Kidney (tissue), 14 donors: Measurements from ENCODE around the gene HLA-DPA1. TPM values are rescaled to one million over a fixed set of nuclear protein-coding genes. Genes with fewer than 3 reads are reported as not detected.

Experiments used
- DNase-seq, 5 donors: peaks; one replicate each; pipeline ENCODE4 v3.0.0-alpha.2; 2013 to 2020
- FAIRE-seq: peaks from 2 replicates; lab custom pipeline; 2012; peaks lifted over from hg19 to GRCh38; lab: Jason Lieb, UNC
- H3K27ac ChIP-seq, 2 donors: one replicate each; pipeline ENCODE4 v1.7.0; 2013; ENCODE audit warnings: low read depth in 2 of 2, low read length in 2 of 2, inconsistent platforms in 1 of 2
- H3K27me3 ChIP-seq: one replicate; pipeline ENCODE4 v1.7.1; 2013; ENCODE audit warnings: low read length, inconsistent platforms; ENCODE audit not compliant: control insufficient read depth, insufficient read depth
- H3K36me3 ChIP-seq, 3 donors: one replicate each; pipeline versions ENCODE4 v1.7.0 to v1.7.1; 2013; ENCODE audit warnings: low read length in 3 of 3, control low read depth in 1 of 3, inconsistent platforms in 1 of 3; ENCODE audit not compliant: insufficient read depth in 3 of 3, control insufficient read depth in 2 of 3
- H3K4me1 ChIP-seq, 3 donors: one replicate each; pipeline versions ENCODE4 v1.7.0 to v1.7.1; 2013; ENCODE audit warnings: low read length in 3 of 3, inconsistent platforms in 1 of 3, low read depth in 1 of 3; ENCODE audit not compliant: control insufficient read depth in 2 of 3, insufficient read depth in 2 of 3
- H3K4me3 ChIP-seq, 3 donors: one replicate each; pipeline versions ENCODE4 v1.7.0 to v1.8.1; 2013; ENCODE audit warnings: low read length in 3 of 3, control low read depth in 1 of 3, inconsistent platforms in 1 of 3
- H3K9ac ChIP-seq, 3 donors: one replicate each; pipeline versions ENCODE4 v1.7.0 to v1.7.1; 2013; ENCODE audit warnings: low read length in 3 of 3, control low read depth in 1 of 3, inconsistent platforms in 1 of 3
- H3K9me3 ChIP-seq, 3 donors: one replicate each; pipeline versions ENCODE4 v1.7.0 to v1.7.1; 2013; ENCODE audit warnings: low read length in 3 of 3, control low read depth in 1 of 3, inconsistent platforms in 1 of 3; ENCODE audit not compliant: control insufficient read depth in 2 of 3, insufficient read depth in 1 of 3
- intact Hi-C: fragments of 100-400 bp; cut with DNase I; formaldehyde crosslinking; loops from one replicate; pipeline ENCODE4 v1.11.1; 2022
- polyA plus RNA-seq: library from polyadenylated mRNA; stranded (reverse); fragments of 350-450 nt; fragmentation: Illumina TruSeq; extraction: RNeasy Lipid Tissue Mini Kit (QIAGEN cat#74804); gene quantifications from one replicate; pipeline ENCODE4 v1.2.3, GENCODE V29; 2014; ENCODE audit warnings: low read depth, low replicate concordance; ENCODE audit not compliant: insufficient read depth
- total RNA-seq: library from RNA; stranded (reverse); fragmentation: NEBNext Ultra II Directional; extraction: Animal tissue kit (Norgen Biotek cat#: 25700); gene quantifications from one replicate; pipeline ENCODE4 v1.2.1, GENCODE V29; 2021
- TF ChIP-seq, protein P1 (sequence below): IDR thresholded peaks from 3 replicates; pipeline ENCODE4 v1.5.1; 2012; ENCODE audit warnings: mild to moderate bottlenecking, moderate library complexity, borderline replicate concordance; ENCODE audit not compliant: insufficient read depth; ENCODE audit errors: extremely low read depth
- donor health status: control.
- donor health status: control.
- donor health status: control.
- donor health status: control.
- donor health status: control.
- donor health status: DM: yes; HTN: yes; CAD: no.
- donor health status: Normal renal cell carcinoma (clear cell type).

The HLA-DPA1 gene
- total and polyA plus RNA-seq, 2 donors from 2014 or later, result 154 to 200 TPM

DNA sequence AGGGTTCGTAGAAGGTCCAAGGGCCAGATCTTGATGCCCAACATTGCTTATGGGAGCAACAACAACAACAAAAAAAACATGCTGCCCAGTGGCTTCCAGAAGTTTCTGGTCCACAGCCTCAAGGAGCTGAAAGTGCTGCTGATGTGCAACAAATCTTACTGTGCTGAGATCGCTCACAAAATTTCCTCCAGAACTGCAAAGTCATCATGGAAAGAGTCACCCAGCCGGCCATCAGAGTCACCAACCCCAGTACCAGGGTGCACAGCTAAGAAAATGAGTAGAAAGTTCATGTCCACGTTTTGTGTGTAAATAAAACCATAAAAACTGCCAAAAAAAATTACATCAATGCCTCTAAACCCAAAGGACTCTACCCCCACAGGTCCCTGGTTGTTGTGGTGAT lies 6.1 kb upstream of the HLA-DPA1 start:
- Histone ChIP-seq H3K9me3 (no peaks in the 10 kb centered on the region), H3K36me3 (no peaks in the 10 kb centered on the region), H3K27ac (no peak overlapping the region), H3K27me3 (no peaks in the 10 kb centered on the region), H3K9ac (no peak overlapping the region), H3K4me3 (no peak overlapping the region), H3K4me1 (peaks cover 0 to 4% (median 0%) of the 10 kb centered on the region in 3 donors)
- TF ChIP-seq, protein P1, sequence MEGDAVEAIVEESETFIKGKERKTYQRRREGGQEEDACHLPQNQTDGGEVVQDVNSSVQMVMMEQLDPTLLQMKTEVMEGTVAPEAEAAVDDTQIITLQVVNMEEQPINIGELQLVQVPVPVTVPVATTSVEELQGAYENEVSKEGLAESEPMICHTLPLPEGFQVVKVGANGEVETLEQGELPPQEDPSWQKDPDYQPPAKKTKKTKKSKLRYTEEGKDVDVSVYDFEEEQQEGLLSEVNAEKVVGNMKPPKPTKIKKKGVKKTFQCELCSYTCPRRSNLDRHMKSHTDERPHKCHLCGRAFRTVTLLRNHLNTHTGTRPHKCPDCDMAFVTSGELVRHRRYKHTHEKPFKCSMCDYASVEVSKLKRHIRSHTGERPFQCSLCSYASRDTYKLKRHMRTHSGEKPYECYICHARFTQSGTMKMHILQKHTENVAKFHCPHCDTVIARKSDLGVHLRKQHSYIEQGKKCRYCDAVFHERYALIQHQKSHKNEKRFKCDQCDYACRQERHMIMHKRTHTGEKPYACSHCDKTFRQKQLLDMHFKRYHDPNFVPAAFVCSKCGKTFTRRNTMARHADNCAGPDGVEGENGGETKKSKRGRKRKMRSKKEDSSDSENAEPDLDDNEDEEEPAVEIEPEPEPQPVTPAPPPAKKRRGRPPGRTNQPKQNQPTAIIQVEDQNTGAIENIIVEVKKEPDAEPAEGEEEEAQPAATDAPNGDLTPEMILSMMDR, result no peak
- FAIRE-seq (no peak), DNase-seq (no peak)
- intact Hi-C loops, result no loop called here

DNA sequence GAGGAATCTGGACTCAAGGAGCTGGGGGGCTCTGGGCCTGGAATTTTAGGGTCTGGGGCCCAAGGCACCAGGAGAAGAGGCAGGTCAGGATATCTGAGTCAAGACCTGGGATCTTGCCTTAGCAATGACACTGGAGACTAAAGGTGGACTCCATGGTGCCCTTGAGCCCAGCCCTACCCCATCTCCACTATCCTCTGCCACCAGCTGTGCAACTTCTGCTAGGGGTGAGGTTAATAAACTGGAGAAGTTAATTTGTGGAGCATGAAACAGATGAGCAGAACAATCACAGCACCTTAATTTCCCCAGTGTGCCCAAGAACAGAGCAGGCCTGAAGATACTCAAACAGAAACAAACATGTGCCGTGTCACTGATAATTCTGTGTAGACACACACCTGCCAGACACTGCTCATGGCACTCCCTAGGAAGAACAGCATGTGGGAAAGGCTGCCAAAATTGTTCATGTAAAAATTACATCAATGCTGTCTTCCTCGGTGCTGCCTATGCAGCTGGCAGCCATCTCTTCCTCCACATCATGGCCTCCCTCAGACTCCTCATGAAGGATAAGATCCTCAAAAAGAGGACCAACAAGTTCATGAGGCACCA lies 5.6 kb upstream of the HLA-DPA1 start:
- TF ChIP-seq, protein P1, result no peak
- FAIRE-seq (no peak), DNase-seq (no peak)
- Histone ChIP-seq H3K4me1 (peaks cover 0 to 4% (median 0%) of the 10 kb centered on the region in 3 donors), H3K9ac (no peak overlapping the region), H3K27me3 (no peaks in the 10 kb centered on the region), H3K4me3 (no peak overlapping the region), H3K36me3 (no peaks in the 10 kb centered on the region), H3K27ac (no peak overlapping the region), H3K9me3 (no peaks in the 10 kb centered on the region)
- intact Hi-C loops, result no loop called here

DNA sequence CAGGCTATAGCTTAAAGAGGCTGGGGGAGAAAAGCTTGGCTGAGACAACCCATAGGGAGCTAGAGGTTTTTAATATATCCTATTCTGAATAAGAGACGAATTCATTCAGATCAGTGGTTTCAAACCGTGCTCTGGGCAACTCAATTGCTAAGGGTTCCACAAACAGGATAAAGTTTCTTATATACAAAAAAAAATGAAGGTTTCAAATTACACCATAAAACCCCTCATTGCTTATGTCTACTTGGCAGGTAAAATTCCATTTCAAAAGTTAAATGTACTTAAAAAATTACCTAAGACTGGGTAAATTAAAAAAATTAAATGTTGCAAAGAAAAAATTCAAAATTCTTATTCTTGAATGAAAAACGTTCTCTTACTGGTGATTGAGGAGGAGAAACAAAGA lies 5.0 kb upstream of the HLA-DPA1 start:
- peak in 1 of 5 donors; percentile 24 for DNase-seq
- no peaks in the 10 kb centered on the region for H3K9me3 ChIP-seq
- TF ChIP-seq, protein P1, result no peak
- peaks cover 0 to 4% (median 0%) of the 10 kb centered on the region in 3 donors for H3K4me1 ChIP-seq
- no peaks in the 10 kb centered on the region for H3K36me3 ChIP-seq
- no peak overlapping the region for H3K27ac ChIP-seq
- no peak overlapping the region for H3K9ac ChIP-seq
- no peak overlapping the region for H3K4me3 ChIP-seq
- intact Hi-C loops, result no loop called here
- H3K27me3 ChIP-seq, result no peaks in the 10 kb centered on the region
- FAIRE-seq, result no peak
